Measurements from ENCODE around the gene CCNT2.
"Not testable (repeated sequence)": the region's sequence is repeated elsewhere in the genome, so short reads cannot be mapped to it uniquely, and the experiment has no call there.

Gene CCNT2

DNA sequence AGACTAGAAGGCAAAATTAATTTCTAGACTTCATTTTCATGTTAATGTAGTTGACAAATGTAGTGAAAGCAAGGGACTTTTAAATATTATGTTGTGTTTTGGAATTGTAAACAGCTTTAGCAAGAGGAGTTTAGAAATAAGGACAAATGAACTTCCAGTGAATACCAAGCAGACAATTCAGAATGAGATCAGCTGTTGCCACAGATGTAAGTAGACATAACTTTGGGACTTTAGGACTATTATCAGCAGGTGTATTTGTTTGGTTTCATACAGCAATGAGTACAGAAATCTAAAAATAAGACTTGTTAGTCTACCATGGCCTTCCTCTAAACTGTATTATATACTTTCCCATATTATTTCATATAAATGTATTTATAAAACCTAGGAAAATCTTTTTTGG is 34.2 kb upstream of the CCNT2 start:
- DNase-seq (ENCODE audit: low read depth), result no peak
- no peak for TF ChIP-seq CTCF (IDR thresholded peaks at IDR 0.05; ENCODE audit: insufficient read depth, low read depth, low read length, missing control alignments)
- H3K4me3 ChIP-seq (ENCODE audit: low read length), result no peak overlapping the region

GRCh38 chr2:134892282-134893035 is 26.2 kb upstream of the CCNT2 start:
- H3K4me3 ChIP-seq (ENCODE audit: low read length), result no peak overlapping the region
- TF ChIP-seq CTCF (IDR thresholded peaks at IDR 0.05; ENCODE audit: insufficient read depth, low read depth, low read length, missing control alignments), result no peak
- no peak for DNase-seq (ENCODE audit: low read depth)

DNA sequence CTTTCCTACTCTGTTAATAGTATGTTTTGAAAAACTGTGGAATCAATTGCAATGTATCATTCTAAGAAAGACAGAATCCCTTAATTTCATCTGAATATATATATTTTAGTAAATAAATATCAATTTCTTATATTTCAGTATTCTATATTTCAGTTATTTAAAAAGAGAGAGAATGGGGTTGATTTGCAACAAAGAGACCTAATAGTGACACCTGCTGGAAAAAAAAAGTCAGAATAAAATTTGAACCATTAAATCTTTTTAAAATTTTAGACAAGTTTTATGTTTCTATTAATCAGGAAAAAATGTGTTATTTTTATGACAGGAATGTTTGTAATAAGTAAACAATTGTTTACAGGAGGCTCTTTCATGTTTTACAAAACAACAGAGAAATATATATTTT is 20.7 kb upstream of the CCNT2 start:
- DNase-seq (ENCODE audit: low read depth), result peak; percentile 25
- TF ChIP-seq CTCF (IDR thresholded peaks at IDR 0.05; ENCODE audit: insufficient read depth, low read depth, low read length, missing control alignments), result peak; percentile 32
- no peak overlapping the region for H3K4me3 ChIP-seq (ENCODE audit: low read length)

- TF ChIP-seq CTCF (IDR thresholded peaks at IDR 0.05; ENCODE audit: insufficient read depth, low read depth, low read length, missing control alignments), result no peak
- H3K4me3 ChIP-seq (ENCODE audit: low read length), result no peak overlapping the region
- no peak for DNase-seq (ENCODE audit: low read depth)
Observed at GRCh38 chr2:134899204-134899603, 19.4 kb upstream of the CCNT2 start.

DNA sequence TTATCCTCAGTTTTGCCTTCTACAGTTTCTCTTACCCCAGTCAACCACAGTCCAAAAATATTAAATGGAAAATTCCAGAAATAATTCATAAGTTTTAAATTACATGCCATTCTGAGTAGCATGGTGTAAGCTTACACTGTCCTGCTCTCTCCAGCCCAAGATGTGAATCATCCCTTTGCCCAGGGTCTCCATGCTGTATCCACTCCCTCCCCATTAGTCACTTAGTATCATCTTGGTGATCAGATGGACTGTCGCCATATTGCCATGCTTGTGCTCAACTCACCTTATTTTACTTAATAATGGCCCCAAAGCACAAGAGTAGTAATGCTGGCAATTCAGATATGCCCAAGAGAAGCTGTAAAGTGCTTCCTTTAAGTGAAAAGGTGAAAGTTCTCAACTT is 18.5 kb upstream of the CCNT2 start:
- H3K4me3 ChIP-seq (ENCODE audit: low read length), result no peak overlapping the region
- peak; percentile 42 for DNase-seq (ENCODE audit: low read depth)
- no peak for TF ChIP-seq CTCF (IDR thresholded peaks at IDR 0.05; ENCODE audit: insufficient read depth, low read depth, low read length, missing control alignments)

DNA sequence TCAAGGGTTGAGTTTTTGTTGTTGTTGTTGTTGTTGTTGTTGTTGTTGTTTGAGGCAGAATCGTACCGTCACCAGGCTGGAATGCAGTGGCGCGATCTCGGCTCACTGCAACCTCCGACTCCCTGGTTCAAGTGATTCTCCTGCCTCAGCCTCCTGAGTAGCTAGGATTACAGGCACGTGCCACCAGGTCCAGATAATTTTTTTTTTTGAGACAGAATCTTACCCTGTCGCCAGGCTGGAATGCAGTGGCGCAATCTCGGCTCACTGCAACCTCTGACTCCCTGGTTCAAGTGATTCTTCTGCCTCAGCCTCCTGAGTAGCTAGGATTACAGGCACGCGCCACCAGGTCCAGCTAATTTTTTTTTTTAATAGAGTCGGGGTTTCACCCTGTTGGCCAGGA is 14.9 kb upstream of the CCNT2 start:
- not testable (repeated sequence) for DNase-seq (ENCODE audit: low read depth); H3K4me3 ChIP-seq (ENCODE audit: low read length)

- no peak overlapping the region for H3K4me3 ChIP-seq (ENCODE audit: low read length)
- DNase-seq (ENCODE audit: low read depth), result no peak
- TF ChIP-seq CTCF (IDR thresholded peaks at IDR 0.05; ENCODE audit: insufficient read depth, low read depth, low read length, missing control alignments), result no peak
Observed at GRCh38 chr2:134905168-134905567, 13.5 kb upstream of the CCNT2 start.

Measured in epithelial cell of esophagus (primary cell).